Neuronal stem cell (in vitro differentiated cells): Measurements from ENCODE around the gene CRB3.

Experiments used
- DNase-seq: peaks from one replicate; pipeline ENCODE4 v3.0.0-alpha.2; 2013; ENCODE audit warnings: low spot score
- H2AFZ ChIP-seq: one replicate; pipeline ENCODE4 v1.6.1; 2013; ENCODE audit warnings: mild to moderate bottlenecking, low read length, inconsistent platforms
- H2AK5ac ChIP-seq: 2 replicates; pipeline ENCODE4 v1.6.1; 2013; ENCODE audit warnings: low read depth, mild to moderate bottlenecking, inconsistent platforms, low read length, moderate library complexity, mixed read lengths
- H2BK120ac ChIP-seq: 2 replicates; pipeline ENCODE4 v1.6.1; 2013; ENCODE audit warnings: low read depth, mild to moderate bottlenecking, inconsistent platforms, low read length, moderate library complexity, mixed read lengths
- H2BK12ac ChIP-seq: one replicate; pipeline ENCODE4 v1.6.1; 2013; ENCODE audit warnings: low read length, inconsistent platforms
- H2BK15ac ChIP-seq: 2 replicates; pipeline ENCODE4 v1.6.1; 2013; ENCODE audit warnings: mild to moderate bottlenecking, low read length, inconsistent platforms, mixed read lengths
- H2BK5ac ChIP-seq: one replicate; pipeline ENCODE4 v1.6.1; 2013; ENCODE audit warnings: inconsistent platforms, mild to moderate bottlenecking, low read length, moderate library complexity
- H3K14ac ChIP-seq: one replicate; pipeline ENCODE4 v1.6.1; 2013; ENCODE audit warnings: low read length, inconsistent platforms
- H3K18ac ChIP-seq: 2 replicates; pipeline ENCODE4 v1.6.1; 2013; ENCODE audit warnings: low read length, inconsistent platforms
- H3K23ac ChIP-seq: 2 replicates; pipeline ENCODE4 v1.6.1; 2013; ENCODE audit warnings: low read depth, mild to moderate bottlenecking, mixed read lengths, low read length, inconsistent platforms; ENCODE audit not compliant: poor library complexity
- H3K27ac ChIP-seq: replicated peaks from 3 replicates; pipeline ENCODE4 v1.5.1; 2013; ENCODE audit warnings: low read length, inconsistent platforms
- H3K27me3 ChIP-seq, 3 experiments: 2 replicates each; pipeline ENCODE4 v1.6.1; 2013; ENCODE audit warnings: low read length in 3 of 3, mild to moderate bottlenecking in 2 of 3, inconsistent platforms in 1 of 3, low read depth in 1 of 3, mixed read lengths in 1 of 3, moderate library complexity in 1 of 3; ENCODE audit not compliant: control insufficient read depth in 3 of 3, insufficient read depth in 3 of 3
- H3K36me3 ChIP-seq, 2 donors: replicated peaks in 1 of 2; 2 replicates each; pipeline ENCODE4 v1.6.1; 2013; ENCODE audit warnings: low read length in 2 of 2; ENCODE audit not compliant: control insufficient read depth in 2 of 2, insufficient read depth in 2 of 2
- H3K4ac ChIP-seq: 2 replicates; pipeline ENCODE4 v1.6.1; 2013; ENCODE audit warnings: inconsistent platforms, mild to moderate bottlenecking, low read length, moderate library complexity
- H3K4me1 ChIP-seq, 2 donors: 1 replicate in 1 of 2; 2 replicates in 1 of 2; pipeline ENCODE4 v1.6.1; 2013; ENCODE audit warnings: low read length in 2 of 2, low read depth in 1 of 2; ENCODE audit not compliant: control insufficient read depth in 2 of 2, insufficient read depth in 1 of 2
- H3K4me2 ChIP-seq: one replicate; pipeline ENCODE4 v1.6.1; 2013; ENCODE audit warnings: mild to moderate bottlenecking, low read length, inconsistent platforms; ENCODE audit not compliant: insufficient read depth, poor library complexity, severe bottlenecking
- H3K4me3 ChIP-seq, 2 donors: 2 replicates each; pipeline ENCODE4 v1.5.1; 2013; ENCODE audit warnings: low read length in 2 of 2, mild to moderate bottlenecking in 2 of 2, inconsistent platforms in 1 of 2, moderate library complexity in 1 of 2
- H3K79me1 ChIP-seq: one replicate; pipeline ENCODE4 v1.6.1; 2013; ENCODE audit warnings: low read depth, mild to moderate bottlenecking, inconsistent platforms, low read length, moderate library complexity
- H3K9ac ChIP-seq: one replicate; pipeline ENCODE4 v1.6.1; 2013; ENCODE audit warnings: mild to moderate bottlenecking, low read depth, low read length, inconsistent platforms; ENCODE audit not compliant: poor library complexity
- H3K9me3 ChIP-seq, 2 donors: replicated peaks in 1 of 2; 2 replicates each; pipeline versions ENCODE3 to v1.6.1; 2013; ENCODE audit warnings: low read length in 2 of 2, mild to moderate bottlenecking in 2 of 2, inconsistent platforms in 1 of 2, low read depth in 1 of 2, mixed read lengths in 1 of 2, moderate library complexity in 1 of 2; ENCODE audit not compliant: control insufficient read depth in 2 of 2, insufficient read depth in 1 of 2
- H4K8ac ChIP-seq: one replicate; pipeline ENCODE4 v1.6.1; 2013; ENCODE audit warnings: low read depth, mild to moderate bottlenecking, inconsistent platforms, low read length, moderate library complexity
- H4K91ac ChIP-seq: one replicate; pipeline ENCODE4 v1.6.1; 2013; ENCODE audit warnings: low read length, low read depth, mild to moderate bottlenecking, inconsistent platforms; ENCODE audit not compliant: poor library complexity
- WGBS, 2 donors: extraction: QIAGEN DNeasy Blood & Tissue Kit; methylation state at CpG; one replicate each; pipeline ENCODE4 v1.1.7; 2013; ENCODE audit warnings: missing lambda C conversion rate in 2 of 2, mixed read lengths in 1 of 2; ENCODE audit not compliant: insufficient read length in 2 of 2, insufficient replicate concordance in 1 of 2; ENCODE audit errors: extremely low coverage in 2 of 2; 5-methylcytosine and 5-hydroxymethylcytosine counted together

Gene CRB3

DNA sequence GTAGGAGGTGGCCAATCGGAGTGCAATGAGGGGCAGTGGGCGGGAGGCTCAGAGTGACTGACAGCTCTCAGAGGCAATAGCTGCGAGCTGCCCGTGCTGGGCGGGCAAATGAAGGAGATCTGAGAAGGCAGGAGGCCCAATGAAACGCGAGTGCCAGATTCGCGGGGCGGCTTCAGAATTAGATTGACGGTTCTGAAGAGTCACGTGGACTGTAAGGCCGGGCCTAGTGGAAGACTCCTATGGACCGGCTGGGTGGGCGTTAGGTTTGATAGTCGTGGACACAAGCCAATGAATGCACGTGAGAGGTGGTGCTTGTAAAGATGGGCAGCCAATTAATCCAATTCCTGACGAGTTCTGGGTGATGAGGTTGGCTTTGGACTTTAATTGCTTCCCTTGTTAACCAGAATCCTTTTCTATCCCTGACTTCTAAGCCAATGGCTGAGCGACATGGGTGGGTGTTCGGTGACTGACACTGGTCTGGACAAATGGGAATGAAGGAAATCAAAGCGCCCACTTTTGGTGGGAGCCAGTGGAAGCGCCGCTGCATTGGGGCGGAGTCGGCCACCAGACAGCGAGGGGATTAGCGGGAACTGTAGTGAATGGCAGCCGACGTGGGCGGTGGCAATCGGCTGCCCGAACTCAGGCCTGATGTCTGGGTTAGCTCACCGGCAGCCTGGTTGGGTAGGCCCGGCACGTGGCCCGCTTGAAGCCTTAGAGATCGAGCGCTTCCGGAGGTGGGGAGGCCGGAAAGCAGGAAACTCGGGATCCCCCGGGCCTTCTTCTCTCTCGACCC, 38.9 kb upstream of the CRB3 start:
- H4K91ac ChIP-seq: no peak overlapping the region
- H3K4ac ChIP-seq: no peak overlapping the region
- H3K4me1 ChIP-seq: peaks cover 9 to 13% of the 10 kb centered on the region in 2 donors
- H2AK5ac ChIP-seq: no peak overlapping the region
- H3K4me3 ChIP-seq: no peak overlapping the region
- H4K8ac ChIP-seq: no peak overlapping the region
- no peak overlapping the region for H2BK12ac ChIP-seq
- H2BK120ac ChIP-seq: no peak overlapping the region
- H3K23ac ChIP-seq: no peak overlapping the region
- peak overlapping the region; percentile 52 for H3K27ac ChIP-seq
- peaks cover 21 to 33% of the 10 kb centered on the region in 2 donors for H3K36me3 ChIP-seq
- H3K9me3 ChIP-seq: peaks cover 4 to 5% of the 10 kb centered on the region in 2 donors
- H3K79me1 ChIP-seq: peaks cover 18% of the 10 kb centered on the region
- DNase-seq: peak; percentile 100
- no peak overlapping the region for H3K14ac ChIP-seq
- H3K18ac ChIP-seq: peak overlapping the region; percentile 78
- H2AFZ ChIP-seq: peak overlapping the region; percentile 79
- H2BK5ac ChIP-seq: no peak overlapping the region
- WGBS, 2 donors: no CpG with 5 or more reads among the region's 43 CpGs
- peaks cover 0 to 5% (median 4%) of the 10 kb centered on the region in 3 experiments for H3K27me3 ChIP-seq
- peak overlapping the region; percentile 15 for H3K4me2 ChIP-seq
- no peak overlapping the region for H3K9ac ChIP-seq
- peak overlapping the region; percentile 2 for H2BK15ac ChIP-seq

DNA sequence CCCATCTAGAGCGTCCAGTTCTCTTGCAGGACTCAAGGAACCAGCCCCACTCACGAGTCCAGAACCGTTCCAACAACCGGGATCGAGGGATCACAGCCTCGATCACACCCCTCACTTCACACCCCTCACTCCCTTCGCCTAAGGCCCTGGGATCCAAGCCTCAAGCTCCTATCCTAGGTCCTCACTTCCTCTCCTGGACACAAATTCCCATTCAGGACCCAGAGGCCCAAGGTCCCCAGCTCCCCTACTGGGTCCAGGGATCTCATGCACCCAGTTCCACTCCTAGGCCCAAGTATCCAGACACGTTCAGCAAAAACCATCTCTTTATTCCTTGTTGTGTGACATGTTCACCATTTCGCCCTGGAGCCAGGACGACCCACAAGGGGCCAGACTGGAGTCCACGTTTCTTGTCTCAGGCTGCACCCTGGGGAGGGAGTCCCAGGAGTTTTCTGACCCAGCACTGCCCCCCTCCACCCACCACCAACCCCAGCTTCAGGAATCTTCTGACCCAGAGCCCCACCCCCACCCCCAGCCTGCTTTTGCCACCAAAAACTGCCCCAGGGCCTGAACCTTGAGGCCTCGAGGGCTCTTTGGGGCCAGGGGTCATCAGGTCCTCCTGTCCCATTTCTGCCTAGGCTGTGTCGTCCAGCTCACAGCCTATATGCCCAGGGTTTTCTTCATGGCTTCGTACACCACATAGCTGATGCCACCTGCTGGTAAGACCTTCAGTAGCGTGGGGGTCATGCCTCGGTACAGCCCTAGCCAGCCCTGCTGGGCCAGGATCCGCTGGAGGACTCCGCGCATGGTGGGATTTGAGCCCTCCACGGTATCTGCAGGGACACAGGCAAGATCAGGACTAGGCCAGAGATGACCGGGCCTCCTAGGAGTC, 38.1 kb upstream of the CRB3 start:
- Histone ChIP-seq H3K18ac (peak overlapping the region; percentile 78), H2BK12ac (peak overlapping the region; percentile 60), H3K23ac (no peak overlapping the region), H2BK15ac (peak overlapping the region; percentile 11), H2AK5ac (peak overlapping the region; percentile 0), H3K27me3 (peaks cover 0 to 5% (median 4%) of the 10 kb centered on the region in 3 experiments), H3K27ac (peak overlapping the region; percentile 52), H3K36me3 (peaks cover 14 to 25% of the 10 kb centered on the region in 2 donors), H4K8ac (no peak overlapping the region), H3K4me2 (peak overlapping the region; percentile 15), H3K4me1 (peaks cover 9 to 13% of the 10 kb centered on the region in 2 donors), H3K9me3 (peaks cover 4 to 5% of the 10 kb centered on the region in 2 donors), H2AFZ (peak overlapping the region; percentile 79), H3K4ac (no peak overlapping the region), H3K14ac (peak overlapping the region; percentile 28), H3K9ac (no peak overlapping the region), H4K91ac (no peak overlapping the region), H2BK120ac (no peak overlapping the region), H3K79me1 (peaks cover 12% of the 10 kb centered on the region), H2BK5ac (no peak overlapping the region), H3K4me3 (peak overlapping the region in 1 of 2 donors; percentile 63)
- WGBS, 2 donors: no CpG with 5 or more reads among the region's 21 CpGs
- DNase-seq: no peak

DNA sequence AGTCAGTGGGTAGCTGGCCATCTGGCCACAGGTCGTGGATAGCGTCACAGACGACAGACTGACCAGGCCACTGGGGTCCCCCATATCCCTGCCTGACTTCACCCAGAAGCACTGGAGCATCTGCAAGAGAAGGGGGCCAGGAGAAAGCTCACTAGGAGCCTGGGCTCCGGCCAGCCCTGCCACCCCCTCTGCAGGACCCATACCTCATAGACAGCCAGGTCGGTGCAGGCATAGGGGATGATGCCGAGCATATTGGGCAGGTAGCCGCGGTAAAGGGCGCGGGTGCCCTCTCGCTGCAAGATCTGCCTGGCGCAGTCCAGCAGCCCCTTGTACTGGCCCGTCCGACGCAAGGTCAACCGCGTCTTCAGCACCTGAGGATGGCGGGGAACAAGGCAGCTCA, 36.9 kb upstream of the CRB3 start:
- Histone ChIP-seq H2AK5ac (peak overlapping the region; percentile 75), H3K18ac (peak overlapping the region; percentile 38), H3K79me1 (peaks cover 4% of the 10 kb centered on the region), H3K27me3 (peaks cover 0 to 5% (median 4%) of the 10 kb centered on the region in 3 experiments), H3K23ac (no peak overlapping the region), H2BK12ac (no peak overlapping the region), H2AFZ (no peak overlapping the region), H3K9me3 (peaks cover 4 to 5% of the 10 kb centered on the region in 2 donors), H3K36me3 (peaks cover 2 to 13% of the 10 kb centered on the region in 2 donors), H4K8ac (no peak overlapping the region), H4K91ac (no peak overlapping the region), H2BK120ac (no peak overlapping the region), H3K4me2 (no peak overlapping the region), H2BK15ac (peak overlapping the region; percentile 33), H3K4me1 (peaks cover 9% of the 10 kb centered on the region in 2 donors), H3K4ac (no peak overlapping the region), H3K14ac (peak overlapping the region; percentile 71), H2BK5ac (peak overlapping the region; percentile 53), H3K4me3 (no peak overlapping the region), H3K27ac (no peak overlapping the region), H3K9ac (peak overlapping the region; percentile 70)
- DNase-seq: no peak
- no CpG with 5 or more reads among the region's 18 CpGs for WGBS, 2 donors
